Gastroesophageal sphincter (tissue), 4 donors: Measurements from ENCODE around the gene FNDC7. TPM values are rescaled to one million over a fixed set of nuclear protein-coding genes. Genes with fewer than 3 reads are reported as not detected.

ENCODE experiments used
- ATAC-seq: fragments of 150-250 bp; one replicate; pipeline ENCODE4 v1.9.1; 2016; ENCODE audit warnings: mild to moderate bottlenecking, moderate library complexity
- H3K27ac ChIP-seq, 4 donors: fragments of 200-600 bp; sonication (generic) in 3 of 4; 1 replicate in 3 of 4; 2 replicates in 1 of 4; pipeline ENCODE4 v1.5.1; 2016 to 2019
- H3K27me3 ChIP-seq: fragments of 200-600 bp; sonication (generic); one replicate; pipeline ENCODE4 v1.5.1; 2019
- H3K36me3 ChIP-seq, 2 donors: fragments of 200-600 bp; sonication (generic); one replicate each; pipeline ENCODE4 v1.5.1; 2019; ENCODE audit warnings: control low read depth in 1 of 2
- H3K4me1 ChIP-seq, 3 donors: fragments of 200-600 bp; sonication (generic); 1 replicate in 2 of 3; 2 replicates in 1 of 3; pipeline ENCODE4 v1.5.1; 2016 to 2019; ENCODE audit warnings: control low read depth in 2 of 3
- H3K4me3 ChIP-seq, 2 donors: fragments of 200-600 bp; sonication (generic); one replicate each; pipeline ENCODE4 v1.5.1; 2019; ENCODE audit warnings: mild to moderate bottlenecking in 1 of 2, moderate library complexity in 1 of 2
- H3K9me3 ChIP-seq, 3 donors: fragments of 200-600 bp; sonication (generic); one replicate each; pipeline ENCODE4 v1.5.1; 2017 to 2019; ENCODE audit warnings: control low read depth in 2 of 3
- CTCF ChIP-seq, 4 experiments: fragments of 200-600 bp in 2 of 4; fragments of 450-650 bp in 2 of 4; sonication (generic) in 1 of 4; IDR thresholded peaks; one replicate each; pipeline ENCODE4 v1.5.1; 2017 to 2019; ENCODE audit warnings: antibody characterized with exemption in 4 of 4, mild to moderate bottlenecking in 2 of 4, moderate library complexity in 2 of 4
- EP300 ChIP-seq: sonication (generic); formaldehyde crosslinking; IDR thresholded peaks from one replicate; pipeline ENCODE4 v1.6.1; 2017; ENCODE audit warnings: antibody characterized with exemption, mild to moderate bottlenecking
- POLR2A ChIP-seq, 2 donors: fragments of 450-650 bp; IDR thresholded peaks; one replicate each; pipeline ENCODE4 v1.6.1; 2017; ENCODE audit warnings: antibody characterized with exemption in 2 of 2, mild to moderate bottlenecking in 2 of 2, moderate library complexity in 1 of 2
- POLR2AphosphoS5 ChIP-seq: sonication (generic); formaldehyde crosslinking; IDR thresholded peaks from one replicate; pipeline ENCODE4 v1.6.1; 2017; ENCODE audit warnings: antibody characterized with exemption
- WGBS, 2 donors: methylation state at CpG; one replicate each; pipeline ENCODE4 v1.1.5; 2018; ENCODE audit warnings: low coverage in 1 of 2; 5-methylcytosine and 5-hydroxymethylcytosine counted together
- total RNA-seq, 4 donors: library from RNA; depleted of rRNA; stranded (reverse); fragments of >200 nt; gene quantifications; one replicate each; pipeline ENCODE4 v1.1.0, GENCODE V29; 2016

Gene FNDC7
- total RNA-seq, 4 donors from 2014 or later, result not detected

GRCh38 chr1:108717774-108718316, 5.1 kb downstream of the FNDC7 start:
- Histone ChIP-seq H3K27me3 (no peaks in the 10 kb centered on the region), H3K27ac (no peak overlapping the region), H3K36me3 (no peaks in the 10 kb centered on the region), H3K4me3 (no peak overlapping the region), H3K9me3 (no peaks in the 10 kb centered on the region), H3K4me1 (peaks cover 0 to 7% (median 0%) of the 10 kb centered on the region in 3 donors)
- ATAC-seq, result no peak
- 92% methylated on average over 5 to 6 of the region's 9 CpGs for WGBS, 2 donors
- TF ChIP-seq POLR2A (IDR thresholded peaks at IDR 0.05), result no peak

GRCh38 chr1:108718927-108719655, 6.4 kb downstream of the FNDC7 start:
- no peak overlapping the region for H3K4me3 ChIP-seq
- WGBS, 2 donors, result 35 to 60% methylated on average over 5 to 6 of the region's 6 CpGs
- H3K36me3 ChIP-seq, result no peaks in the 10 kb centered on the region
- TF ChIP-seq CTCF (IDR thresholded peaks at IDR 0.05) (no peak), POLR2A (IDR thresholded peaks at IDR 0.05) (no peak)
- H3K27ac ChIP-seq, result no peak overlapping the region
- H3K9me3 ChIP-seq, result no peaks in the 10 kb centered on the region
- no peaks in the 10 kb centered on the region for H3K27me3 ChIP-seq
- H3K4me1 ChIP-seq, result peaks cover 0 to 7% (median 0%) of the 10 kb centered on the region in 3 donors
- no peak for ATAC-seq

GRCh38 chr1:108719656-108720435, 7.1 kb downstream of the FNDC7 start:
- H3K36me3 ChIP-seq, result no peaks in the 10 kb centered on the region
- no peak overlapping the region for H3K27ac ChIP-seq
- no peak overlapping the region for H3K4me3 ChIP-seq
- H3K27me3 ChIP-seq, result no peaks in the 10 kb centered on the region
- 41 to 63% methylated on average over 4 to 7 of the region's 8 CpGs for WGBS, 2 donors
- H3K4me1 ChIP-seq, result peaks cover 0 to 7% (median 0%) of the 10 kb centered on the region in 3 donors
- ATAC-seq, result no peak
- no peaks in the 10 kb centered on the region for H3K9me3 ChIP-seq
- TF ChIP-seq POLR2A (IDR thresholded peaks at IDR 0.05) (no peak), EP300 (no peak), CTCF (IDR thresholded peaks at IDR 0.05) (no peak), POLR2AphosphoS5 (no peak)

GRCh38 chr1:108722292-108722691, 9.6 kb downstream of the FNDC7 start:
- Histone ChIP-seq H3K27ac (peak overlapping the region in 1 of 4 donors; percentile 2), H3K4me1 (peaks cover 0 to 7% (median 0%) of the 10 kb centered on the region in 3 donors), H3K27me3 (no peaks in the 10 kb centered on the region), H3K9me3 (no peaks in the 10 kb centered on the region), H3K36me3 (no peaks in the 10 kb centered on the region), H3K4me3 (no peak overlapping the region)
- no peak for ATAC-seq
- 30 to 46% methylated on average over 2 to 4 of the region's 6 CpGs for WGBS, 2 donors
- TF ChIP-seq POLR2AphosphoS5, result no peak
- TF ChIP-seq EP300, result no peak

GRCh38 chr1:108725906-108726305, 13.2 kb downstream of the FNDC7 start:
- Histone ChIP-seq H3K4me1 (peaks cover 0 to 7% (median 0%) of the 10 kb centered on the region in 3 donors), H3K36me3 (no peaks in the 10 kb centered on the region), H3K27me3 (no peaks in the 10 kb centered on the region), H3K27ac (no peak overlapping the region), H3K9me3 (no peaks in the 10 kb centered on the region), H3K4me3 (no peak overlapping the region)
- no peak for TF ChIP-seq POLR2AphosphoS5
- no peak for TF ChIP-seq POLR2A (IDR thresholded peaks at IDR 0.05)
- no peak for TF ChIP-seq EP300
- no peak for TF ChIP-seq CTCF (IDR thresholded peaks at IDR 0.05)
- ATAC-seq, result no peak
- WGBS, 2 donors, result 83% methylated on average over 1 of the region's 1 CpG
